ENCODE measurements around the gene KLF7. TPM values are rescaled to one million over a fixed set of nuclear protein-coding genes. Genes with fewer than 3 reads are reported as not detected.

Gene KLF7
- polyA plus RNA-seq, 1 donor from 2014 or later = 31.5 TPM

DNA sequence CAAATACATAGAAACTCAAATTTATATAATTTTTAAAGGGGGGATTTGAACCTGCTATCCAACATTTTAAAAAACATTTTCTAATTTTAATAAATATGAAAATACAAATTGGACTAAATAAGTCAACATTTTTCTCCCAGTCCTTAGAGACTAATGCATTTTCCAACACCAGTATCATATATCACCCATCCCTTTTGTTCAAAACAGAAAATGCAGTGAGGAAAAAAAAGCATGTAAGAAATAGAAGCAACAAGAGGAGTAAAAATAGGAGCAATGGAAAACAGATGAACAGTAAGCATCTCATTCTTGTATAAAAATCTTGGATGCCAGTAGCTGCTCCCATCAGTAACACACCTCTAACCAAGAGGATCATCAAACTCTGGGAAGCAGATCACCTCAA is 25.5 kb downstream of the KLF7 start:
- Histone ChIP-seq H3K79me2 (replicated peaks; ENCODE audit: insufficient read depth, low read length) (peaks cover 100% of the 10 kb centered on the region), H3K27me3 (ENCODE audit: insufficient read depth, low read depth, low read length) (no peaks in the 10 kb centered on the region), H3K36me3 (ENCODE audit: insufficient read depth, low read length) (peaks cover 4% of the 10 kb centered on the region), H3K4me3 (ENCODE audit: low read length) (no peak overlapping the region), H3K9me3 (ENCODE audit: low read length) (no peaks in the 10 kb centered on the region), H3K9ac (ENCODE audit: low read length) (no peak overlapping the region), H3K4me2 (ENCODE audit: low read length) (no peak overlapping the region), H3K9me2 (ENCODE audit: insufficient read depth, low read length) (no peaks in the 10 kb centered on the region), H3K27ac (ENCODE audit: low read length) (no peak overlapping the region), H4K20me1 (ENCODE audit: insufficient read depth) (peaks cover 73% of the 10 kb centered on the region), H3F3A (ENCODE audit: insufficient read depth, low read length, poor library complexity, severe bottlenecking) (peaks cover 5% of the 10 kb centered on the region), H2AFZ (ENCODE audit: low read depth, low read length) (no peak overlapping the region)
- TF ChIP-seq MXI1 (conservative IDR thresholded peaks at IDR 0.05; ENCODE audit: poor library complexity, severe bottlenecking) = no peak
- no peak for TF ChIP-seq TAF1 (IDR thresholded peaks at IDR 0.05; ENCODE audit: low read depth)
- TF ChIP-seq, protein P1, sequence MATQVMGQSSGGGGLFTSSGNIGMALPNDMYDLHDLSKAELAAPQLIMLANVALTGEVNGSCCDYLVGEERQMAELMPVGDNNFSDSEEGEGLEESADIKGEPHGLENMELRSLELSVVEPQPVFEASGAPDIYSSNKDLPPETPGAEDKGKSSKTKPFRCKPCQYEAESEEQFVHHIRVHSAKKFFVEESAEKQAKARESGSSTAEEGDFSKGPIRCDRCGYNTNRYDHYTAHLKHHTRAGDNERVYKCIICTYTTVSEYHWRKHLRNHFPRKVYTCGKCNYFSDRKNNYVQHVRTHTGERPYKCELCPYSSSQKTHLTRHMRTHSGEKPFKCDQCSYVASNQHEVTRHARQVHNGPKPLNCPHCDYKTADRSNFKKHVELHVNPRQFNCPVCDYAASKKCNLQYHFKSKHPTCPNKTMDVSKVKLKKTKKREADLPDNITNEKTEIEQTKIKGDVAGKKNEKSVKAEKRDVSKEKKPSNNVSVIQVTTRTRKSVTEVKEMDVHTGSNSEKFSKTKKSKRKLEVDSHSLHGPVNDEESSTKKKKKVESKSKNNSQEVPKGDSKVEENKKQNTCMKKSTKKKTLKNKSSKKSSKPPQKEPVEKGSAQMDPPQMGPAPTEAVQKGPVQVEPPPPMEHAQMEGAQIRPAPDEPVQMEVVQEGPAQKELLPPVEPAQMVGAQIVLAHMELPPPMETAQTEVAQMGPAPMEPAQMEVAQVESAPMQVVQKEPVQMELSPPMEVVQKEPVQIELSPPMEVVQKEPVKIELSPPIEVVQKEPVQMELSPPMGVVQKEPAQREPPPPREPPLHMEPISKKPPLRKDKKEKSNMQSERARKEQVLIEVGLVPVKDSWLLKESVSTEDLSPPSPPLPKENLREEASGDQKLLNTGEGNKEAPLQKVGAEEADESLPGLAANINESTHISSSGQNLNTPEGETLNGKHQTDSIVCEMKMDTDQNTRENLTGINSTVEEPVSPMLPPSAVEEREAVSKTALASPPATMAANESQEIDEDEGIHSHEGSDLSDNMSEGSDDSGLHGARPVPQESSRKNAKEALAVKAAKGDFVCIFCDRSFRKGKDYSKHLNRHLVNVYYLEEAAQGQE (IDR thresholded peaks at IDR 0.05; ENCODE audit: borderline replicate concordance) = no peak
- no peak for TF ChIP-seq RAD21 (conservative IDR thresholded peaks at IDR 0.05)
- no peak for TF ChIP-seq POLR2AphosphoS5 (IDR thresholded peaks at IDR 0.05)
- no peak for TF ChIP-seq EP300 (conservative IDR thresholded peaks at IDR 0.05; ENCODE audit: poor library complexity, severe bottlenecking)
- TF ChIP-seq EZH2 (IDR thresholded peaks at IDR 0.05; ENCODE audit: borderline replicate concordance, insufficient read depth, low read length, poor library complexity, severe bottlenecking) = no peak
- TF ChIP-seq, protein P2, sequence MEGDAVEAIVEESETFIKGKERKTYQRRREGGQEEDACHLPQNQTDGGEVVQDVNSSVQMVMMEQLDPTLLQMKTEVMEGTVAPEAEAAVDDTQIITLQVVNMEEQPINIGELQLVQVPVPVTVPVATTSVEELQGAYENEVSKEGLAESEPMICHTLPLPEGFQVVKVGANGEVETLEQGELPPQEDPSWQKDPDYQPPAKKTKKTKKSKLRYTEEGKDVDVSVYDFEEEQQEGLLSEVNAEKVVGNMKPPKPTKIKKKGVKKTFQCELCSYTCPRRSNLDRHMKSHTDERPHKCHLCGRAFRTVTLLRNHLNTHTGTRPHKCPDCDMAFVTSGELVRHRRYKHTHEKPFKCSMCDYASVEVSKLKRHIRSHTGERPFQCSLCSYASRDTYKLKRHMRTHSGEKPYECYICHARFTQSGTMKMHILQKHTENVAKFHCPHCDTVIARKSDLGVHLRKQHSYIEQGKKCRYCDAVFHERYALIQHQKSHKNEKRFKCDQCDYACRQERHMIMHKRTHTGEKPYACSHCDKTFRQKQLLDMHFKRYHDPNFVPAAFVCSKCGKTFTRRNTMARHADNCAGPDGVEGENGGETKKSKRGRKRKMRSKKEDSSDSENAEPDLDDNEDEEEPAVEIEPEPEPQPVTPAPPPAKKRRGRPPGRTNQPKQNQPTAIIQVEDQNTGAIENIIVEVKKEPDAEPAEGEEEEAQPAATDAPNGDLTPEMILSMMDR (IDR thresholded peaks at IDR 0.05; ENCODE audit: poor library complexity, severe bottlenecking) = no peak
- no peak for TF ChIP-seq SMC3 (conservative IDR thresholded peaks at IDR 0.05; ENCODE audit: poor library complexity)

DNA sequence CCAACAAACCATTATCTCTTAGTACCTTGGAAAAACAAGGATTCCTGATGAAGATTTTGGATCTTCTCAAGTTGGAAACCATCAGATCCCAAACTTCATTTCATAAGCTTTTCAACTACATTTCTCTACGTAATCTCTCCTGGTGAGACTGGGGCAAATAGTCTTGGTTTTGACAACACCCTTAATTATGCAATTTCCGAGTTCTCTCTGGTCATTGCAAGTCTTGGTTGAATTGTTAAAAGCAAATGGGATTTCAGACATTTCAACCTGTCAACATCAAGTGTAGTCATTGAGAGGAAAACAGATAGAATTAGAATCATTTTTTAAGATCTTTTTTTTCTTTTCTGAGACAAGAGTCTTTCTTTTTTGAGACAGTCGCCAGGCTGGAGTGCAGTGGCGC is 26.2 kb downstream of the KLF7 start:
- Histone ChIP-seq H3K27me3 (ENCODE audit: insufficient read depth, low read depth, low read length) (no peaks in the 10 kb centered on the region), H3K36me3 (ENCODE audit: insufficient read depth, low read length) (peaks cover 4% of the 10 kb centered on the region), H4K20me1 (ENCODE audit: insufficient read depth) (peaks cover 74% of the 10 kb centered on the region), H3K4me3 (ENCODE audit: low read length) (no peak overlapping the region), H3K9me3 (ENCODE audit: low read length) (no peaks in the 10 kb centered on the region), H3K9me2 (ENCODE audit: insufficient read depth, low read length) (no peaks in the 10 kb centered on the region), H3F3A (ENCODE audit: insufficient read depth, low read length, poor library complexity, severe bottlenecking) (peaks cover 5% of the 10 kb centered on the region), H3K4me2 (ENCODE audit: low read length) (no peak overlapping the region), H3K79me2 (replicated peaks; ENCODE audit: insufficient read depth, low read length) (peaks cover 100% of the 10 kb centered on the region), H3K27ac (ENCODE audit: low read length) (no peak overlapping the region), H3K9ac (ENCODE audit: low read length) (no peak overlapping the region), H2AFZ (ENCODE audit: low read depth, low read length) (no peak overlapping the region)
- no peak for TF ChIP-seq EP300 (conservative IDR thresholded peaks at IDR 0.05; ENCODE audit: poor library complexity, severe bottlenecking)
- TF ChIP-seq, protein P1 (IDR thresholded peaks at IDR 0.05; ENCODE audit: borderline replicate concordance) = no peak
- no peak for TF ChIP-seq RAD21 (conservative IDR thresholded peaks at IDR 0.05)
- no peak for TF ChIP-seq TAF1 (IDR thresholded peaks at IDR 0.05; ENCODE audit: low read depth)
- no peak for TF ChIP-seq MXI1 (conservative IDR thresholded peaks at IDR 0.05; ENCODE audit: poor library complexity, severe bottlenecking)
- TF ChIP-seq POLR2AphosphoS5 (IDR thresholded peaks at IDR 0.05) = no peak
- no peak for TF ChIP-seq EZH2 (IDR thresholded peaks at IDR 0.05; ENCODE audit: borderline replicate concordance, insufficient read depth, low read length, poor library complexity, severe bottlenecking)
- TF ChIP-seq SMC3 (conservative IDR thresholded peaks at IDR 0.05; ENCODE audit: poor library complexity) = no peak
- TF ChIP-seq, protein P2 (IDR thresholded peaks at IDR 0.05; ENCODE audit: poor library complexity, severe bottlenecking) = no peak
